ENCODE data around the gene RBBP7.

GRCh38 chrX:16862829-16863228 lies 7.3 kb downstream of the RBBP7 start:
- TF ChIP-seq CTCF (IDR thresholded peaks at IDR 0.05; ENCODE audit: control extremely low read depth in 1 of 3, insufficient read depth in 1 of 3, low read depth in 1 of 3, low read length in 3 of 3) (no peak), YY1 (IDR thresholded peaks at IDR 0.05; ENCODE audit: low read depth, low read length) (no peak), HDAC2 (IDR thresholded peaks at IDR 0.05; ENCODE audit: borderline replicate concordance in 1 of 2, low read depth in 2 of 2, low read length in 2 of 2) (no peak), NRF1 (IDR thresholded peaks at IDR 0.05; ENCODE audit: low read depth, low read length) (no peak), ZNF274 (IDR thresholded peaks at IDR 0.05; ENCODE audit: borderline replicate concordance, extremely low read depth, low read length) (no peak)

All from H1 (cell line).